GM13976 (cell line): ENCODE data around the gene MYMX.
A peak's percentile ranks its signal among the peaks of the same experiment; 100 is the strongest.

Experiments used
- DNase-seq: peaks from one replicate; pipeline ENCODE4 v3.0.0; 2012; ENCODE audit warnings: low spot score
- CTCF ChIP-seq: IDR thresholded peaks from 2 replicates; pipeline ENCODE4 v1.5.1; 2012; ENCODE audit warnings: borderline replicate concordance, mild to moderate bottlenecking; ENCODE audit not compliant: insufficient read depth; ENCODE audit errors: extremely low read depth, missing control alignments, control extremely low read depth
- in situ Hi-C: fragments of 300-500 bp; cut with MboI; formaldehyde crosslinking; loops from one replicate; pipeline ENCODE4 v1.12.0; 2022; ENCODE audit warnings: low sequenced_read_pairs, mixed read lengths, inconsistent platforms; ENCODE audit not compliant: unreplicated experiment

Gene MYMX

GRCh38 chr6:44266347-44266746 is 49.6 kb downstream of the MYMX start:
- in situ Hi-C loops, result no loop called here
- no peak for TF ChIP-seq CTCF
- DNase-seq, result peak; percentile 79

DNA sequence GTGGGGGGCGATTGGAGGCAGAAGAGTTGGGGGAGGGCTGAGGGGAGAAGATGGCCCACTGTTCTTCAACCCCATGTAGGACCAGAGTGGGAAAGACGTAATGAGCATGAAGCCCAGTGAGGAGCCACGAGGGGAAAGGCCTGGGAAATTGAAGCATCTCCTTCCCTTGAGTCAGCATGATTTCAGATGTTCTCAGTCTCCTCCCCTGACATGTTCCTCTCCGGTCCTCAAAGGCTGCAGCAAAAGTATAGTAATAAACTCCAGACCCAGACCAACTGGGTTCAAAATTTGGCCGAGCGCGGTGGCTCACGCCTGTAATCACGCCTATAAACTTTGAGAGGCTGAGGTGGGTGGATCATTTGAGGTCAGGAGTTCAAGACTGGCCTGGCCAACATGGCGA is 50.5 kb downstream of the MYMX start:
- no peak for DNase-seq
- no peak for TF ChIP-seq CTCF
- in situ Hi-C loops, result no loop called here
